SKM-1 (cell line): ENCODE results near the gene HSP90B1.

Source experiments
- DNase-seq: peaks from one replicate; lab custom pipeline; 2025; ENCODE audit not compliant: unreplicated experiment; lab: John Stamatoyannopoulos, UW

HSP90B1 gene

GRCh38 chr12:103930034-103930786, at the start of gene HSP90B1:
TSS of gene HSP90B1 (plus strand) at chr12:103930410. CDS start at chr12:103930516, 106 bp downstream.
- DNase-seq: peak; percentile 83

- DNase-seq: no peak
Measured at GRCh38 chr12:103881261-103881660, 48.9 kb upstream of the HSP90B1 start.

- no peak for DNase-seq
Measured at GRCh38 chr12:103882861-103883596, 47.2 kb upstream of the HSP90B1 start.

GRCh38 chr12:103883908-103884307, 46.3 kb upstream of the HSP90B1 start:
- DNase-seq: no peak

- DNase-seq: peak; percentile 34
Measured at GRCh38 chr12:103884316-103884715, 45.9 kb upstream of the HSP90B1 start.

- no peak for DNase-seq
Measured at GRCh38 chr12:103886195-103886797, 43.9 kb upstream of the HSP90B1 start.

GRCh38 chr12:103887738-103888137, 42.5 kb upstream of the HSP90B1 start:
- DNase-seq: no peak

- no peak for DNase-seq
Measured at GRCh38 chr12:103897316-103897715, 32.9 kb upstream of the HSP90B1 start.

GRCh38 chr12:103901518-103902173, 28.6 kb upstream of the HSP90B1 start:
- DNase-seq: no peak

- DNase-seq: no peak
Measured at GRCh38 chr12:103903993-103904392, 26.2 kb upstream of the HSP90B1 start.

- DNase-seq: no peak
Measured at GRCh38 chr12:103905730-103906349, 24.4 kb upstream of the HSP90B1 start.

GRCh38 chr12:103908246-103908541, 22.0 kb upstream of the HSP90B1 start:
- no peak for DNase-seq

- no peak for DNase-seq
Measured at GRCh38 chr12:103908877-103909276, 21.3 kb upstream of the HSP90B1 start.

GRCh38 chr12:103909811-103910210, 20.4 kb upstream of the HSP90B1 start:
- no peak for DNase-seq

GRCh38 chr12:103912069-103912468, 18.1 kb upstream of the HSP90B1 start:
- DNase-seq: no peak

GRCh38 chr12:103913100-103913499, 17.1 kb upstream of the HSP90B1 start:
- no peak for DNase-seq

- no peak for DNase-seq
Measured at GRCh38 chr12:103915306-103915705, 14.9 kb upstream of the HSP90B1 start.

- no peak for DNase-seq
Measured at GRCh38 chr12:103917873-103918272, 12.3 kb upstream of the HSP90B1 start.

- DNase-seq: no peak
Measured at GRCh38 chr12:103924761-103925641, 5.2 kb upstream of the HSP90B1 start.

GRCh38 chr12:103928682-103929045, 1.5 kb upstream of the HSP90B1 start:
- peak; percentile 2 for DNase-seq
